HG03460 (cell line): ENCODE measurements around the gene NRDC.
"Not testable (repeated sequence)": the region's sequence is repeated elsewhere in the genome, so short reads cannot be mapped to it uniquely, and the experiment has no call there.

ENCODE experiments used
- ATAC-seq: cut with Tn5 transposase; IDR thresholded peaks from one replicate; pipeline ENCODE4 v1.9.1; 2021; ENCODE audit not compliant: unreplicated experiment

Gene NRDC

GRCh38 chr1:51850420-51851223 is 27.9 kb downstream of the NRDC start:
- ATAC-seq: no peak

- no peak for ATAC-seq
Observed at GRCh38 chr1:51847294-51847920, 31.1 kb downstream of the NRDC start.

- ATAC-seq: no peak
Observed at GRCh38 chr1:51843948-51844347, 34.6 kb downstream of the NRDC start.

- ATAC-seq: no peak
Observed at GRCh38 chr1:51842261-51842660, 36.3 kb downstream of the NRDC start.

GRCh38 chr1:51840743-51841461 is 37.6 kb downstream of the NRDC start:
- ATAC-seq: no peak

GRCh38 chr1:51840182-51840581 is 38.3 kb downstream of the NRDC start:
- ATAC-seq: no peak

GRCh38 chr1:51839094-51839493 is 39.4 kb downstream of the NRDC start:
- ATAC-seq: no peak

GRCh38 chr1:51837243-51837642 is 41.3 kb downstream of the NRDC start:
- no peak for ATAC-seq

- no peak for ATAC-seq
Observed at GRCh38 chr1:51833700-51834099, 44.8 kb downstream of the NRDC start.

- no peak for ATAC-seq
Observed at GRCh38 chr1:51829058-51829457, 49.5 kb downstream of the NRDC start.

- no peak for ATAC-seq
Observed at GRCh38 chr1:51819810-51820209, 58.7 kb downstream of the NRDC start.

GRCh38 chr1:51819021-51819420 is 59.5 kb downstream of the NRDC start:
- ATAC-seq: not testable (repeated sequence)

- no peak for ATAC-seq
Observed at GRCh38 chr1:51818487-51818886, 60.0 kb downstream of the NRDC start.

- no peak for ATAC-seq
Observed at GRCh38 chr1:51814513-51814912, 64.0 kb downstream of the NRDC start.

GRCh38 chr1:51799372-51799771 is 79.2 kb downstream of the NRDC start:
- ATAC-seq: no peak

GRCh38 chr1:51794868-51795267 is 83.7 kb downstream of the NRDC start:
- ATAC-seq: no peak

- ATAC-seq: no peak
Observed at GRCh38 chr1:51794260-51794659, 84.3 kb downstream of the NRDC start.

GRCh38 chr1:51792864-51793263 is 85.7 kb downstream of the NRDC start:
- no peak for ATAC-seq

GRCh38 chr1:51791888-51792287 is 86.6 kb downstream of the NRDC start:
- ATAC-seq: no peak

GRCh38 chr1:51790385-51790784 is 88.1 kb downstream of the NRDC start:
- no peak for ATAC-seq

- ATAC-seq: no peak
Observed at GRCh38 chr1:51789342-51789741, 89.2 kb downstream of the NRDC start.

GRCh38 chr1:51788938-51789337 is 89.6 kb downstream of the NRDC start:
- ATAC-seq: no peak
